ENCODE measurements around the gene RFTN2. TPM values are rescaled to one million over a fixed set of nuclear protein-coding genes. Genes with fewer than 3 reads are reported as not detected.

Gene RFTN2
- total RNA-seq, 2 experiments from 2014 or later = not detected

- H3K4me1 ChIP-seq (ENCODE audit: insufficient read depth, low read length, poor library complexity, severe bottlenecking) = peaks cover 37% of the 10 kb centered on the region
- TF ChIP-seq CTCF (conservative IDR thresholded peaks at IDR 0.05; ENCODE audit: low read length) = no peak
- no peak for TF ChIP-seq EZH2phosphoT487 (IDR thresholded peaks at IDR 0.05; ENCODE audit: borderline replicate concordance, low read depth, low read length)
Measured at GRCh38 chr2:197706839-197707207, 31.4 kb upstream of the RFTN2 start.

DNA sequence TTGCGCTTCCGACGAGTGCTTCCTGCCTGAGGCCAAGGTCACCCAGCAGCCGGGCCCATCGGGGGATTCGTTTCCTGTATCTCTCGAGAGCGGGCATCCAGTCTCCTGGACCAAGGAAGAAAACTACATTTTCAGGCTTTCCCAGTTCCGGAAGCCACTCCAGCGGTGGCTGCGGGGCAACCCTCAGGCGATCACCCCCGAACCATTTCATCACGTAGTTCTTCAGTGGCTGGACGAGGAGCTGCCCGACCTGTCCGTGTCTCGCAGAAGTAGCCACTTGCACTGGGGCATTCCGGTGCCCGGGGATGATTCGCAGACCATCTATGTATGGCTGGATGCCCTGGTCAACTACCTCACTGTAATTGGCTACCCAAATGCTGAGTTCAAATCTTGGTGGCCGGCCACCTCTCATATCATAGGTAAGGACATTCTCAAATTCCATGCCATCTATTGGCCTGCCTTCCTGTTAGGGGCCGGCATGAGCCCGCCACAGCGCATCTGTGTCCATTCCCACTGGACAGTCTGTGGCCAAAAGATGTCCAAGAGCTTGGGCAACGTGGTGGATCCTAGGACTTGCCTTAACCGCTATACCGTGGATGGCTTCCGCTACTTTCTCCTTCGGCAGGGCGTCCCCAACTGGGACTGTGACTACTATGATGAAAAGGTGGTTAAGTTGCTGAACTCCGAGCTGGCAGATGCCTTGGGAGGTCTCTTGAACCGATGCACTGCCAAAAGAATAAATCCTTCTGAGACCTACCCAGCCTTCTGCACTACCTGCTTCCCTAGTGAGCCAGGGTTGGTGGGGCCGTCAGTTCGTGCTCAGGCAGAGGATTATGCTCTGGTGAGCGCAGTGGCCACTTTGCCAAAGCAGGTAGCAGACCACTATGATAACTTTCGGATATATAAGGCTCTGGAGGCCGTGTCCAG lies 30.8 kb upstream of the RFTN2 start:
- peak; percentile 74 for DNase-seq (ENCODE audit: low spot score)
- Histone ChIP-seq H4K20me1 (ENCODE audit: insufficient read depth, low read length) (peaks cover 33% of the 10 kb centered on the region), H3K9me3 (ENCODE audit: low read length) (no peaks in the 10 kb centered on the region), H3K4me2 (ENCODE audit: low read length) (peak overlapping the region; percentile 94), H3K4me1 (ENCODE audit: insufficient read depth, low read length, poor library complexity, severe bottlenecking) (peaks cover 32% of the 10 kb centered on the region), H3K27ac (ENCODE audit: low read depth, low read length, poor library complexity, severe bottlenecking) (peak overlapping the region; percentile 47), H2AFZ (ENCODE audit: low read length) (no peak overlapping the region), H3K36me3 (ENCODE audit: insufficient read depth, low read length) (peaks cover 36% of the 10 kb centered on the region), H3K4me3 (ENCODE audit: low read depth, low read length, poor library complexity, severe bottlenecking) (peak overlapping the region; percentile 90), H3K9me2 (ENCODE audit: insufficient read depth, low read length) (no peaks in the 10 kb centered on the region), H3K79me2 (ENCODE audit: insufficient read depth, low read depth, low read length) (peaks cover 56% of the 10 kb centered on the region)
- CTCF ChIA-PET (ENCODE audit: unreplicated experiment) = interaction anchor here (0.6 kb wide), 1 partner anchor 72 kb away, joined by 3 read pairs; no protein-coding TSS in a partner anchor
- POLR2A ChIA-PET = interaction anchor here (2.8 kb wide), 1 partner anchor 9 kb away, joined by 23 read pairs; no protein-coding TSS in a partner anchor
- intact Hi-C loops (cut with micrococcal nuclease; ENCODE audit: unreplicated experiment) = loop anchor here (2.0 to 10.0 kb wide), 6 partner anchors 189 to 1061 kb away; partner anchors contain the start of genes COQ10B, HSPD1 and MOB4
- TF ChIP-seq EZH2phosphoT487 (IDR thresholded peaks at IDR 0.05; ENCODE audit: borderline replicate concordance, low read depth, low read length) (no peak), CTCF (conservative IDR thresholded peaks at IDR 0.05; ENCODE audit: low read length) (no peak)
- no TSS peak for BruUV-seq (replicated peaks)

More at GRCh38 chr2:197706839-197707207, 31.4 kb upstream of the RFTN2 start:
- Histone ChIP-seq H3K4me2 (ENCODE audit: low read length) (peak overlapping the region; percentile 94), H3K4me3 (ENCODE audit: low read depth, low read length, poor library complexity, severe bottlenecking) (peak overlapping the region; percentile 90), H3K27ac (ENCODE audit: low read depth, low read length, poor library complexity, severe bottlenecking) (no peak overlapping the region), H3K9me2 (ENCODE audit: insufficient read depth, low read length) (no peaks in the 10 kb centered on the region), H3K36me3 (ENCODE audit: insufficient read depth, low read length) (peaks cover 42% of the 10 kb centered on the region), H3K79me2 (ENCODE audit: insufficient read depth, low read depth, low read length) (peaks cover 63% of the 10 kb centered on the region), H4K20me1 (ENCODE audit: insufficient read depth, low read length) (peaks cover 33% of the 10 kb centered on the region), H3K9me3 (ENCODE audit: low read length) (no peaks in the 10 kb centered on the region), H2AFZ (ENCODE audit: low read length) (no peak overlapping the region)
- ChIA-PET POLR2A (interaction anchor here (2.8 kb wide), 1 partner anchor 8 kb away, joined by 23 read pairs; no protein-coding TSS in a partner anchor), CTCF (ENCODE audit: unreplicated experiment) (interaction anchor here (0.6 kb wide), 1 partner anchor 71 kb away, joined by 3 read pairs; no protein-coding TSS in a partner anchor)
- DNase-seq (ENCODE audit: low spot score) = no peak
- intact Hi-C loops (cut with micrococcal nuclease; ENCODE audit: unreplicated experiment) = loop anchor here (1.0 to 10.0 kb wide), 6 partner anchors 70 to 1062 kb away; partner anchors contain the start of genes COQ10B and HSPD1
- no TSS peak for BruUV-seq (replicated peaks)
